A204.1 (cell line): Measurements from ENCODE around the gene DCAF5.
"Not testable (repeated sequence)": the region's sequence is repeated elsewhere in the genome, so short reads cannot be mapped to it uniquely, and the experiment has no call there.

Source experiments
- FAIRE-seq: peaks from 2 replicates; lab custom pipeline; 2012; peaks lifted over from hg19 to GRCh38; lab: Jason Lieb, UNC

Gene DCAF5

GRCh38 chr14:69068744-69069421, 84.0 kb downstream of the DCAF5 start:
- no peak for FAIRE-seq

- no peak for FAIRE-seq
Observed at GRCh38 chr14:69066396-69067171, 86.3 kb downstream of the DCAF5 start.

GRCh38 chr14:69065934-69066333, 87.0 kb downstream of the DCAF5 start:
- not testable (repeated sequence) for FAIRE-seq

- no peak for FAIRE-seq
Observed at GRCh38 chr14:69064596-69064995, 88.3 kb downstream of the DCAF5 start.

DNA sequence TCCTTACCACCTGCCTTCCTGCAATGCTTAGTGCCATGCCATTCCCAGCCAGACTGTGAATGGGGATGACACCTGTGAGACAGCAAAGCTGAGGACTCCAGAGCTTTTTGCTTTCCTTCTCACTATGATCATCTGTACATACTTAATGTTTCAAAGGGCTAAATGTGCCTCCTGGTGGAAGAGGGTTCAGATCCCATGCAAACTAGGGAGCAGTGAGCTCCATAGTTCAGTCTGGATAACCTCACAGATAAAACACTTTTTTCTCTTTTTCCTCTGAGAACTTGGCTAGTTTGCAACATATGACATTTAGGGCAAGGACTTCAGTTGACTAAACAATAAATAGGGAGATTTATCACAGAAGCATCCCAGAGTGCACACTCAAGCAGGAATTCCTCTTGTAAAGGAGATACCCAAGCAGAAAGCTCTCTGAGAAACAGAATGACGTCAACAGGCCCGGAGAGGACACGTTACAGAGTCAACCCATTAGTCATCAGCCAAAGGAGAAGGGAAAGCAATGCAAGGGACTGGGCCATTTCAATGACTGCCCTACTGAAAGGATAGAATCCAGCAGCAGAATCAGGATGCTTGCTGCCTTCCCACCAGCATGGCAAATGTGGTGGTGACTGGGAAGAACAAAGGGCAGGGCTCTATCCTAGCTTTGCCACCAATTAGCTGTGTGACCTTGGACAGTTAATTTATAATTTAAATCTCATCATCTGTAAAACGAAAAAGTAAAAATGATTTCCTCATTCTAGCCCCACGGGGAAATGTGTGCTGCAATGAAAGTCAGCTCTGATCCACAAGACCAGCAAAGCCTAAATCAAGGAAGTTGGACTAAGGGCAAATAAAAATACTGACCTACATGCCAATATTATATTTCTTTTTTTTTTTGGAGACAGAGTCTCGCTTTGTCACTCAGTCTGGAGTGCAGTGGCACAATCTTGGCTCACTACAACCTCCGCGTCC, 93.0 kb downstream of the DCAF5 start:
- FAIRE-seq: no peak

DNA sequence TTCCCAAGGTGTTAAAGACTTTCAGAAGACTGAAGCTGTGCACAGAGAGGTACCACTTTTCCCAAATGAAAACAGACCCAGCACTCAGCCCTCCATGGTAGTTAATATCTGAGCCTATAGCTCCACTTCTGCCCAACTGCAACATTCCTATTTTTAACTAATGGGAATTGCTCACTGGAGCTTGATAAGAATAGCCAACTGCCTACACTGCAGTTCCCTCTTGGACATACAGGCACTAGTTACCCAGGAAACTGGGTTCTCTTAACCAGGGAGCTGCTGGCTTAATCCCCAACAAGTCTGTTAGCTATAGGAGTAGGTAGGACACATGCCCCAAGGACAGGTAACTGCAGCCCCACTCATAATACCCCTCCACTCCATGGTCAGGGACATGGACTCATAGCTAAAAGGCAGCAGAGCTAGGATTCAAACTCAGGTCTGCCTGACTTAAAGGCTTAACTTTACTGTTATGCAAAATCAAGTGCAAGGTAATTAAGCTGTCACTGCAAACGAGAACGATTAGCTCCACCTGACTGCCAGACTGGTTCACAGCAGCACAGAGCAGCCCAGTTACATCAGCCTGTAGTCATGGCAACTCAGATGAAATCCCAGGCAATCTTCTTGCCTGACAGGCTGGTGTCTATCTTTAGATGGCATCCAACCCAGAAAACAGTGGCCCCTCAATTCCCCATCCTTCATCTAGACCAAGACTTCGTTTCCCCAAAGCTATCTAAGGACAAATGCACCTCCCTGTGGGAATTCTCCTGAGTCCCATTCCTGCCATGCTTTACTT, 96.7 kb downstream of the DCAF5 start:
- no peak for FAIRE-seq

DNA sequence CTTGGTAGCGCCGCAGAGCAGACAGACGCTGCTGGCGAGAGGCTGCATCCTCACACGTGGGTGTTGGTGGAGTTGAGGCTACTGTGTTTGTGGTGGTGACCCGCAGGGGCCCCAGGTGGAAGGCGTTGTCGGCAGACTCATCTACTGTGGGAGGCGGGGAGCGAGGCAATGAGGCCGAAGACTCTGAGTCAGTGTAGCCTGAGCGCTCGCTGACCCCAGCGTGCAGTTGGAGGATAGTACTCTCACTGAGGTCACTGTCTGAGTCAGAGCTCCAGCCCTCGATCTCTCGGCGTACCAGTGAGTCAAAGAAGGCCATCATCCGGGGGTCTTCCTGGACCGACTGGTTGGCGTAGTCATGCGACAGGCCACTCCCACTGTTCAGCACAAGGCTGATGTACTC, 97.8 kb downstream of the DCAF5 start:
- FAIRE-seq: no peak

DNA sequence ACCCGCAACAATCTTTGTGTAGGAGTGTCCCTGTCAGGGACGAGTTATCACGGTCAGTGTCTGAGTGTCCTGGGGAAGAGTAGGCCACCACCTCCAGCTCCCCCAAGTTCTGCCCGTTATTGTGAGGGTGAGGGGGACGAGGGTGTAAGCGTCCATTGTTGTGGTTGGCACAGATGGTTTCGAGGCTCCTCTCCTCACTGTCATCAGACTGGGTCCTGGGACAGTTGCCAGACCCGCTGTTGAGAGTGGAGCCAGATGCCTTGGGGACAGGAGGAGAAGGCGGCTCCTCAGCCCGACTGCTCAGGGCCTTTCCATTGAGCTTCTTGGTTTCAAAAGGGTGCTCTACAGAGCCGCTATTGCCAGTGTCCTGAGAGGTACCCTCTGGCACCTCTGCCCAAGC, 98.9 kb downstream of the DCAF5 start:
- no peak for FAIRE-seq

DNA sequence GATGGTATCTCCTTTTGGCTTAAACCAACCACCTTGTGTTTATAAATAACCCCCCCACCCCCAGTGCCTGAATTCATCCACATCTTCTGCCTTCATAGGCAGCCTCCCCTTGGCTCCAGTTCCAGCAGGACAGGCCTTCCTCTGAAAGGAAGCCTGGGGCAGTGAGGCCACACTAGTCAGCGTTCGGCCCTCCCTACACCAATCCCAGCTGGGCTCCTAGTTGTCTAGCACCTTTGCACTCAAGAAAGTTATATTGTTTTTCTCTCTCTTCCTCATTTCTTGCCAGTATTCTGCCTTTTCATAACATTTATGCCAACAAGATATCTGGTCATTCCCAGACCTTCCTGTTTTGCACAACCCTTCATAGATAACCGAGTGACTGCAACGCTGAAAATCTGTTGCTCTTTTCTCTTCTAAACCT, 100.7 kb downstream of the DCAF5 start:
- FAIRE-seq: no peak

- FAIRE-seq: no peak
Observed at GRCh38 chr14:69050240-69051184, 102.4 kb downstream of the DCAF5 start.

GRCh38 chr14:69049675-69050074, 103.2 kb downstream of the DCAF5 start:
- no peak for FAIRE-seq

DNA sequence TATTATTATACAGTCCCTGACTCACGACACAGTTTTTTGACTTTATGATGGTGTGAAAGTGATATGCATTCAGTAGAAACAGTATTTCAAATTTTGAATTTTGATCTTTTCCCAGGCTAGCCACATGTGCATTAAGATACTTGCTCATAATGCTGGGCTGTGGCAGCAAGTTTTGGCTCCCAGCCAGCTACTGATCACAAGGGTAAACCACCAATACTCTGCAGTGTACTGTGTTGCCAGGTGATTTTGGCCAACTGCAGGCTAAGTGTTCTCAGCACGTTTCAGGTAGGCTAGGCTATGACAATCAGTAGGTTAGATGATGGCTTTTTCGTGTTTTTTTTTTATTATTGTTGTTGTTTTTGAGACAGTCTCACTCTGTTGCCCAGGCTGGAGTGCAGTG, 104.5 kb downstream of the DCAF5 start:
- no peak for FAIRE-seq

DNA sequence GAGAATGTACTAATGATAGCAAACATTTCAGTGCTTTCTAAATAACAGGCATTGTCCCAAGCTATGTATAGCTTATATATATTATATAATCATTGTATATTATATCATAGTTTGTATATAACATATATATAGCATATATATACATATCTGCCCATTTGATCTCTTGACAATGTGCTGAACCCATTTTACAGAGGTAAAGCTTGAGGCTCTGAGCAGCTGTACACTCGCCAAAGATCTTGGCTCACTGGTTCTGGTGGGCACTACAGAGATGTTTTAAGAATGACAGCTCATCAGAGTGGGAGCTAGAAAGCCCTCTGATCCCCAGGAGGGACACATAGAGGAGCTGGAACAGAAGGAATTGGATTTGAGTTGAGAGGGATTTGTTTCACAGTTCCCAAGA, 105.7 kb downstream of the DCAF5 start:
- FAIRE-seq: no peak

DNA sequence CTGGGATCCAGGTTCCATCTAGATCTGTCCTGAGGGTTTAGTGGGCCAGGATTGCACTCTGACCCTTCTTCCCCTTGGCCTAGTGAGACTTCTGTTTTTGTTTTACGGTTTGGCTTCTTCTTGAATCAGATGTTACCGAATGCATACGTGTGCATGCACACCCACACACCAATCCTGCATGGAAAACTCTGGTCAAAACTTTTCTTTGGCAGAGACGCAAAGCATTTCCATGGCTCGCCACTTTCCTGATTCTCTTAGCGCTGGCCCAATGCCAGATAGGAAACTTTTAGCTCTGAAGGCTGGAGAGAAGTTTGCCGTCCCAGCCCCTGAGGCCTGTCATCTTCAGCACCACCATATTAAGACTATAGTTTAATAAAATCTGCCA, 106.5 kb downstream of the DCAF5 start:
- FAIRE-seq: no peak

GRCh38 chr14:69045857-69046475, 107.0 kb downstream of the DCAF5 start:
- no peak for FAIRE-seq

DNA sequence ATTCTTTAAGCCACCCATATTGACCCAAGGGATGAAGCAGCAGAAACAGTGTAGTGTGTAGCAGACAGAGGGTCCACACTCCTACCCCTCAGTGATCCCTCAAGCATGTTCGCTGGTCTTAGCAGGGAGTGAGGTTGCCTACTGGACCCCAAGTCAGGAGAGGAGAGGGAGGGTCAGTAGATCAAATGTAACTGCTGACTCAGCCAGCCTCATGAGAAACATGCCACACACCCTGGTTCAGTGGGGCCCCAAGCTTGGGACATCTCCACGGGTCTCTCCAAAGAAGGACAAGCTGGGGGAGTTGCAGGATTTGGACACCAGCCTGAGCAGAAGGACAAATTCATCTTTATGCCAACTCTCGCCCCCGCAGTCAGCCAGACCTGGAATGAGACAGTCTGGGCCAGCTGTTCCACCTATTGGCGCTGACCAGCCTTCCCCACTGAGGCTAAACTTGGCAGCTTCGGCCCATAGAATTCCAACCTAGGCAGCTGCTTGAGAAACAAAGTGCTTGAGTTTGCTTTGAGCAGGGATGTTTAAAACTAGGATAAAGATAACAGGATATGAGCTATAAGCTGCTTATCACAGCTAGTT, 107.9 kb downstream of the DCAF5 start:
- FAIRE-seq: no peak

- FAIRE-seq: no peak
Observed at GRCh38 chr14:69044296-69044695, 108.6 kb downstream of the DCAF5 start.

DNA sequence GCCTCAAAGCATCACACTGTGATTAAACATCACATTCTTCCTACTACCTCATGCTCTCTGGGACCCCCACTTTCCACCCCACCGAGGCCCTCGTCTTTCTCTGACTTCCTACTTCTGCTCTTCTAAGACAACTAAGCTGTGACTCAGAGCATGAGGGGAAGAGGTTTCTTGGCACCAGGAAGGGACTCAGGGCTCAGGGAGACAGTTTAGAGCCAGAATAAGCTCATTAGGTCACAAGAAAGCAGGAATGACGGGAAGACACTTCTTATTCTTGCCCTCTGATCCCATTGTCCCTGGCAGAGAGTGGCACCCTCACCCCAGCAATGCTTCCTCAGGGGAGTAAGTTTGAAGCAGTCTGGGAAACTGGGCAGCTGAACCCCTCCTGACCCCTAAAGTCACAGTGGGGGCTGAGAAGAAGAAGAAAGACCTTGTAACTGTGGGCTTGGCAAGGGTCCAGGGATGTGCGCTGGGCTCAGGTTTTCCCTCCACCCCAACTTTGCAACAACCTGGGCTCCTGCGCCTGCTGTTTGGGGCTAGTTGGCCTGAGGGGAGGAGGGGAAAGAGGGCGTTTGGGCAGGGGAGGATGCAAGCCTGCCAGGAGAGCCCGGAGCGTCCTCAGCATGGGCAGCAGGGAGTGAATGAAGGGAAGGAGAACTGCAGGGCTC, 109.2 kb downstream of the DCAF5 start:
- no peak for FAIRE-seq

DNA sequence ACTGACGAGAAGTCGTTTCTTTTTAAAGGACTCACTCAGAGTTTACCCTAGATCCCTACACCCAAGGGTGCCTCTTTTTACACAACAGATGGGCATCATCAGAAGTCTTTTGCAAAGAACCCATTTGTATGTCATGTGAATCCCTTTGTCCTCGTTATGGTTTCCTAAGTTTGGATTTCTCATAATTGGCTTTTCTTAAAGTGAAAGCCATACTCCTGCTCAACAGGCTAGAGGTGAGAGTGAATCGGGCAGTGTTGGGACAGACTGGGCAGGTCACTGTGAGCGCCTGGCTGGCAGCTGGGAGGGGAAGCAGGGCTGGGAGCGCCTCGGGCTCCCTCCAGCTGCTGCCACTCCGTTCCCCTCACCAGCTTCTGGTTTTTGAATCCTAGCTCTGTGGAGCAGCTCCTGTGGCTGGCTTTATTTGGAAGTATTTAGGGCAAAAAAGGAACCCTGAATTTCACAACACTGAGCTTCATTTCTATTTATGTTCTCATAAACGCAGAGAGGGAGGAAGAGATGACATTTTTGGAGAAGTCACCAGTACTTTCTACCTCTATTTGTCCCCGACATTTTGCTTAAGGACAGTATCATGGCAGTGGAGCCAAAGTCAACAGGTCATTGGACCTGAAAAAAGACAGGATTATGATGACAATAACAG, 110.0 kb downstream of the DCAF5 start:
- no peak for FAIRE-seq
